HUES6 (cell line): Measurements from ENCODE around the gene GPR162.

ENCODE experiments used
- H3K27ac ChIP-seq: 2 replicates; pipeline ENCODE4 v1.7.0; 2013; ENCODE audit warnings: low read depth, mild to moderate bottlenecking, low read length, inconsistent platforms
- H3K27me3 ChIP-seq: 2 replicates; pipeline ENCODE4 v1.6.1; 2013; ENCODE audit warnings: low read length; ENCODE audit not compliant: control insufficient read depth, insufficient read depth
- H3K36me3 ChIP-seq: 2 replicates; pipeline ENCODE4 v1.6.1; 2013; ENCODE audit warnings: low read length; ENCODE audit not compliant: control insufficient read depth, insufficient read depth
- H3K4me1 ChIP-seq: 2 replicates; pipeline ENCODE4 v1.6.1; 2013; ENCODE audit warnings: low read length; ENCODE audit not compliant: control insufficient read depth, insufficient read depth
- H3K4me3 ChIP-seq: 2 replicates; pipeline ENCODE4 v1.5.1; 2013; ENCODE audit warnings: low read depth, low read length
- H3K9ac ChIP-seq: one replicate; pipeline ENCODE4 v1.6.1; 2013; ENCODE audit warnings: mild to moderate bottlenecking, low read length
- H3K9me3 ChIP-seq: 2 replicates; pipeline ENCODE4 v1.6.1; 2013; ENCODE audit warnings: low read depth, low read length; ENCODE audit not compliant: control insufficient read depth, insufficient read depth

The GPR162 gene

DNA sequence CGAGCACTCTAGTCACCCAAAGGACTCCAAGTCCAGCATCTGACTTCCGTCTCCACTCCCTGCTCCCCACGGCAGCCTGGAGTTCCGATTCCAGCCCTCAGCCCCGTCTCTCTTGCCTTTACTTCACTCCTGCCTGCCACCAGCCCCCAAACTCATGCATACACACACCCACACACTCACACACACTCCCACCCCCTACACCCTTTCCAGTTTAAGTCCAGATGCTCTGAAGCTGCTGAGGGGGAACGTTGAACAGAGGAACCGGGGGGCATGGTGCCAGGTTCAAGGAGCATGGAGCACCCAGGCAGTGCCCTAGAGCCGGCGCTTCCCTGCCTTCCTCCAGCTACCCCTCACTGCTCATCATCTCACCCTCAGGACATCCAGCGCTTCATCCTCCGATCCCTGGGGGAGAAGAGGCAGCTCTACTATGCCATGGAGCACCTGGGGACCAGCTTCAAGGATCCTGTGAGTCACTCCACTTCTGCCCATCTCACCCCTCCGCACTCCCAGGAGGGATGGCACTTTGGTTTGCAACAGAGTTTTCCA lies 9.9 kb downstream of the GPR162 start:
- H3K4me1 ChIP-seq = peaks cover 15% of the 10 kb centered on the region
- H3K27ac ChIP-seq = no peak overlapping the region
- peaks cover 2% of the 10 kb centered on the region; the same call in 1 of the 2 replicates for H3K27me3 ChIP-seq
- no peak overlapping the region for H3K9ac ChIP-seq
- peaks cover 49% of the 10 kb centered on the region for H3K36me3 ChIP-seq
- H3K4me3 ChIP-seq = no peak overlapping the region
- no peaks in the 10 kb centered on the region for H3K9me3 ChIP-seq

DNA sequence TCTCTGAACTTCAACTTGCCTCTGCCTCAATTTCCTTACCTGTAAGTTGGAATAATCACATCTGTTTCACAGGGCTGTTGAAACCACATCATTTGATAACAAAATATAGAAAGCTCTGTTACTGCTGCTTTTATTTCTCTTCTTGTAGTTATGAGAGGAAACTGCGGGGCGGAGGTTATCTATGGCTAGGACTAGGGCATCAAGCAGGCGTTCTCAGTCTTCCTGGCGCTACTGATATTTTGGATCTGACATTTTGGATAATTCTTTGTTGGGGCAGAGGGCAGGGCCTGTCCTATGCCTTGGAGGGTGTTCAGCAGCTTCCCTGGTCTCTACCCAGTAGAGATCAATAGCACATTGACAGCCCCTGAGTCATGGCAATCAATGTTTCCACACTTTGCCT lies 10.5 kb downstream of the GPR162 start:
- H3K9me3 ChIP-seq = no peaks in the 10 kb centered on the region
- H3K9ac ChIP-seq = no peak overlapping the region
- H3K36me3 ChIP-seq = peaks cover 55% of the 10 kb centered on the region
- no peaks in the 10 kb centered on the region for H3K27me3 ChIP-seq
- H3K4me1 ChIP-seq = peaks cover 9% of the 10 kb centered on the region
- no peak overlapping the region for H3K27ac ChIP-seq
- H3K4me3 ChIP-seq = no peak overlapping the region

DNA sequence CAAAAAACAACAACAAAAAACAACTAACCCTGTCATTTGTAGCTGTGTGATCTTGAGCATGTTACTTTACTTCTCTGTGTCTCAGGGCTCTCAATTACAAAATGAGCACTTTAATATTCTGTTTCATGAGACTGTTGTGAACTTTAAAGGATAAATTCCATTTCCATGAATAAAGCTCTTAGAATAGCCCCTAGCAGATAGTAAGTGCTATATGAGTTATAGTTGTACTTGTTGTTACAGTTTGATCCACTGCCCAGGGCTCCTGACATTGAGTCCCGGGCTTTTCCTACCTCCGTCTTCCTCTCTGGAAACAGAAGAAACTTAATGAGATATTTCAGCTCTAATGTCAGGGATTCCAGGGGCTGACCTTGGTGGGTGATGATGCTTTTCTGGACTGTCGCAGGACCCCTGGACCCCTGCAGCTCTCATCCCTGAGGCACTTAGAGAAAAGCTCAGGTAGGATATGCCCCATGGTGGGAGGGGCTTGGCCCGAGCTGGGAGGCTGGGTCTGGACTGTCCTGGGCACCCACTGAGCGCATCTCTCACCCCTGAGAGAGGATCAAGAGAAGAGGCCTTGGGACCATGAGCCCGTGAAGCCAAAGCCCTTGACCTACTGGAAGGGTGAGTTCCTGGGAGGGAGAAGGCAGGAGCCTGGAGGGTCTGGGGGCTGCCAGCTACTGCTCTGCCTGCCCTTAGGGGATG lies 11.7 kb downstream of the GPR162 start:
- peaks cover 67% of the 10 kb centered on the region for H3K36me3 ChIP-seq
- H3K4me3 ChIP-seq = no peak overlapping the region
- H3K27me3 ChIP-seq = no peaks in the 10 kb centered on the region
- no peak overlapping the region for H3K9ac ChIP-seq
- peaks cover 6% of the 10 kb centered on the region for H3K4me1 ChIP-seq
- H3K9me3 ChIP-seq = no peaks in the 10 kb centered on the region
- H3K27ac ChIP-seq = no peak overlapping the region

DNA sequence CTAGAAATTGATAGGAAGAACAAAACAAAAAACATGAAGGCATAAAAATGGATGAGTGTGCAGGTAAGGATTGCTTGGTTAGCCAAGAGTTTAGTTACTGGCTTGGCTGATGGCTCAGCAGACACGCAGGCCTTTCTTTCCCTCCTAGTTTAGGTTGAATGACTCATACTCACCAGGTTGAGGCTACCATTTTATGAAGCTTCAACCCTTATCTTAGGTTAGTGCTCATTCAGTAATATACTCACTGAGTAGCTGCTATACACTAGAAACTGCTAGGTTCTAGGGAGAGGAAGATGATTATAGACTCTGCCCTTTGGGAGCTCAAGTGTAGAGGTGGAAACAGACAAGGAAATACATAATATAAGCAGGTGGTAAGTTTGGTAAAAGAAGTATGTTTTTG lies 12.6 kb downstream of the GPR162 start:
- H3K4me1 ChIP-seq = peaks cover 6% of the 10 kb centered on the region
- no peak overlapping the region for H3K27ac ChIP-seq
- H3K36me3 ChIP-seq = peaks cover 76% of the 10 kb centered on the region
- H3K27me3 ChIP-seq = no peaks in the 10 kb centered on the region
- no peak overlapping the region for H3K4me3 ChIP-seq
- H3K9ac ChIP-seq = no peak overlapping the region
- no peaks in the 10 kb centered on the region for H3K9me3 ChIP-seq

DNA sequence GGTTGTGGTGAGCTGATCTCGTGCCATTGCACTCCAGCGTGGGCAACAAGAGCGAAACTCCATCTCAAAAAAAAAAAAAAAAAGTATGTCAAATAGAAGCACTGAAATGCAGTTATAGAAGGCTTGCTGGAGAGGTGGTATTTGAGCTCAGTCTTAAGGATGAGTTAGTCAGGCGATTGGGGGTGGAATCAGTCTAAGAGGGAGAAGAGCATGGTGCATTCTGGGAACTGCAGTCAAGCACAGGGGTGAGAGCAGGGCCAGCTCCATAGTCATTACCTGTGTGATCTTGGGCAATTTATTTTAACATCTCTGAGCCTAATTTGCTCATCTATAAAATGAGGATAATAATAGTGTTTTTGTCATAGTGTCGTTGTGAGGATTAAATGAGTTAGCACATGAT lies 13.3 kb downstream of the GPR162 start:
- H3K27me3 ChIP-seq = no peaks in the 10 kb centered on the region
- H3K27ac ChIP-seq = no peak overlapping the region
- H3K9ac ChIP-seq = no peak overlapping the region
- H3K4me3 ChIP-seq = no peak overlapping the region
- H3K36me3 ChIP-seq = peaks cover 81% of the 10 kb centered on the region
- H3K9me3 ChIP-seq = no peaks in the 10 kb centered on the region
- peaks cover 3% of the 10 kb centered on the region for H3K4me1 ChIP-seq

DNA sequence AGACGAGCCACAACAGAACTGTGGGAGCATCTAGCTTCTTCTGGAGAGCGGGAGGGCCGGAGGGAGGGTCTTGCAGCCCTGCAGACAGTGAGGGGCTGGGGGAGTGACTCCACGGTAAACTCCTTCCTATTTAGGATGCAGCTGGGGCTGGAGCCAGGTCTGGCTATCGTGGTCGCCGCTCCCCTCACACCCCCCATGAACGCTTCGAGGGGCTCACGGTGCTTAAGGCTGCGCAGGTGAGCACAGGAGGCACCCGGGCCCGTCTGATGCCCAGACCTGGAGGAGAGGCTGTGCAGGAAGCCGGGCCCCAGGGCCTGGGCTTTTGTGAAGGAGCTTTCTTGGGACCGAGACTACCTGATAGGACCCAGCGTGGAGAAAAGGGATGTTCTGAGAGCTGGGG lies 15.2 kb downstream of the GPR162 start:
- Histone ChIP-seq H3K9me3 (no peaks in the 10 kb centered on the region), H3K27me3 (no peaks in the 10 kb centered on the region), H3K27ac (no peak overlapping the region), H3K9ac (no peak overlapping the region), H3K4me1 (no peaks in the 10 kb centered on the region), H3K4me3 (no peak overlapping the region), H3K36me3 (peaks cover 64% of the 10 kb centered on the region)

DNA sequence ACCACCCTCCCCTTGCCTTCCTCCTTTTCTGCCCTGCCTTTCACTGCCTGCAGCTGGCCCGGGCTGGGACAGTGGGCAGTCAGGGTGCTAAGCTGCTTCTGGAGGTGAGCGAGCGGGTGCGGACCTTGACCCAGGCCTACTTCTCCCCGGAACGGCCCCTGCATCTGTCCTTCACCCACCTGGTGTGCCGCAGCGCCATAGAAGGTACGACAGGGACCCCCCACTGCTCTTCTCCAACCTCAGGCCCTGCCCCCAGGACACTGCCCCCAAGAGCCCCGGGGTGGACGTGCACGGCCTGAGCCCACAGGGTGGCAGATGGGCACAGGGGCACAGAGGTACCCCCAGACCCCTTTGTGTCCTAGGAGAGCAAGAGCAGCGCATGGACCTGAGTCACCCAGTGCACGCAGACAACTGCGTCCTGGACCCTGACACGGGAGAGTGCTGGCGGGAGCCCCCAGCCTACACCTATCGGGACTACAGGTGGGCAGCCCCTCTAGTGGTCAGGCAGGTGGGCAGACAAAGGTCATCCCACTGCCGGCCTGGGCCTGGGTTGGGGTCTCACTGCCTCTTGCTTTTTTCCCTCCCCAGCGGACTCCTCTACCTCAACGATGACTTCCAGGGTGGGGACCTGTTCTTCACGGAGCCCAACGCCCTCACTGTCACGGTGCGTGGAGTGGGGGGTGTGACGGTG lies 15.9 kb downstream of the GPR162 start:
- no peaks in the 10 kb centered on the region for H3K9me3 ChIP-seq
- H3K27ac ChIP-seq = no peak overlapping the region
- H3K9ac ChIP-seq = no peak overlapping the region
- H3K4me1 ChIP-seq = no peaks in the 10 kb centered on the region
- no peak overlapping the region for H3K4me3 ChIP-seq
- no peaks in the 10 kb centered on the region for H3K27me3 ChIP-seq
- peaks cover 64% of the 10 kb centered on the region for H3K36me3 ChIP-seq

DNA sequence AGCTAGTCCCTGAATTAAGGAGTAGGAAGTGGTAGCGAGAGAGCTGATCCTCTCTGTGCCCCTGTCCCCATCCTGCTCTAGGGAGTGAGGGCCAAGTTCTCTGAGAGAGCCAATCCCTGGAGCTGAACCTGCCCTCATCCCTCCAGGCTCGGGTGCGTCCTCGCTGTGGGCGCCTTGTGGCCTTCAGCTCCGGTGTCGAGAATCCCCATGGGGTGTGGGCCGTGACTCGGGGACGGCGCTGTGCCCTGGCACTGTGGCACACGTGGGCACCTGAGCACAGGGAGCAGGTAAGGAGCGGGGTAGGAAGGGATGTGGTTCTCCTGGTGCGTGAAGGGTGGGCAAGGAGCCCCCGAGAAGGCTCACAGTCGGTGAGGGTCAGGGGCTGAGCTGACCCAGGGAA lies 17.2 kb downstream of the GPR162 start:
- Histone ChIP-seq H3K9ac (peak overlapping the region; percentile 20), H3K27me3 (no peaks in the 10 kb centered on the region), H3K4me3 (no peak overlapping the region), H3K9me3 (no peaks in the 10 kb centered on the region), H3K4me1 (0 out of 2 replicates have a peak, but pooled peaks cover 2% of the 10 kb centered on the region), H3K27ac (no peak overlapping the region), H3K36me3 (peaks cover 68% of the 10 kb centered on the region)

DNA sequence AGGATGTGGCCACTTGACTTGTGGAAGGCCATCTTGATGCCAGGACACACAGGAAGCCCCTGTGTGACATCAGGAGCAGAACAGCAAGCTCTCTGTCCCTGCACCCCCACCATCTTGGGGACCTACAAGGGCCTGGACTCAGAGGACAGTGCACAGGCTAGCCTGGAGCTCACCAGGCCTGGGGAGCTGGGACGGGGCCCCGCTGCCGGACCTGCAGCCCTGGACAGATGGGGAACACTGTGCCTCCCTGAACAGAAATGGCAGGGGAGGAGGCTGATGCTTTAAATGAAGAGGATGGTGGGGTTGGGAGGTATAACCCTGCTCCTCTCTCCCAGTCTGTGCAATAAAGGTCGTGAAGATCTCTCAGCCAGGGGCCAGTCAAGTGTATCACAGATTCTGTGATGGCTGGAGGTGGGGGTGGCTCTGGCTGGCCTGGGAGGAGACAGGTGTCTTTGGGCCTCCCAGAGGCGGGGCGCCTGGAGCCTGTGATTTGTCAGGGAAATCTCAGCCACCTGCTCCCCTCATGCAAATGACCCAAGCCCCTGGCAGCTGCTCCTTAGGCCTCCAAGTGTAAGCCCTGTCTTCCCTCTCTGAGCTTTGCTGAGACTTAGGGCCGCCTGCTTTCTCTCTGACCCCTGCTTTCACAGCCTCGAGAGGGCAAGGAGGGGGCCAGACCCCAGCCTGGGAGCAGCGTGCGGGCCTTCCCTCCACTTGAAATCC lies 18.0 kb downstream of the GPR162 start:
- H3K4me1 ChIP-seq = 0 out of 2 replicates have a peak, but pooled peaks cover 2% of the 10 kb centered on the region
- H3K4me3 ChIP-seq = no peak overlapping the region
- no peaks in the 10 kb centered on the region for H3K27me3 ChIP-seq
- no peak overlapping the region for H3K9ac ChIP-seq
- no peaks in the 10 kb centered on the region for H3K9me3 ChIP-seq
- peaks cover 68% of the 10 kb centered on the region for H3K36me3 ChIP-seq
- no peak overlapping the region for H3K27ac ChIP-seq

DNA sequence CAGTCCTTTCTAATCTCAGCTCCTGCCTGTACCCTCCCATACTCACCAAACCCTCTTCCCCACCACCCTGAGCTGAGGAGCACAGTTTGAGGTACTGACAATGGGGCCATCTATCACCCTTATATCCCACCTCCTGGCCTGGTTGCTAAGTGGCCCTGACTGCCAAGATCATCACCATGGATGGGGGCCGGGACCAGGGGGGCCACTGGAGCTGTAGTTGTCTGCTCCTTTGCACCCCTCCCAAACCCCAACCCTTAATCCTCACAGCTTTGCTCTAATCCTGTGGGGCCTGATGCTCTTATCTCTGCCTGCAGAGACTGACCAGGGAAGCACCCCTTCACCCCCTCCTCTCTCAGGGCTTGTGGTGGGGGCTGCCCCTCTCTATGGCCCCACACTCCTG lies 18.7 kb downstream of the GPR162 start:
- Histone ChIP-seq H3K27me3 (no peaks in the 10 kb centered on the region), H3K36me3 (peaks cover 70% of the 10 kb centered on the region), H3K9me3 (no peaks in the 10 kb centered on the region), H3K4me1 (0 out of 2 replicates have a peak, but pooled peaks cover 2% of the 10 kb centered on the region), H3K9ac (no peak overlapping the region), H3K27ac (no peak overlapping the region), H3K4me3 (no peak overlapping the region)
